ENCODE results near the gene ATP8B1. TPM values are rescaled to one million over a fixed set of nuclear protein-coding genes. Genes with fewer than 3 reads are reported as not detected.

ATP8B1 gene
- total and polyA plus RNA-seq, 2 of the 8 experiments (the other 6 are each of a cell fraction or from before 2014, with no cell fraction given): 1.1 to 4.6 TPM

- FAIRE-seq: no peak
- no peaks in the 10 kb centered on the region for H3K36me3 ChIP-seq (ENCODE audit: control insufficient read depth in 2 of 4, insufficient read depth in 4 of 4, low read length in 3 of 4)
- H2BK120ac ChIP-seq (replicated peaks; ENCODE audit: low read depth, low read length): no peak overlapping the region
Observed at GRCh38 chr18:57789090-57789489, 14.0 kb downstream of the ATP8B1 start.

More at GRCh38 chr18:57789090-57789489, 14.0 kb downstream of the ATP8B1 start:
- Histone ChIP-seq H2AFZ (ENCODE audit: low read length) (no peak overlapping the region), H3K9ac (replicated peaks in 1 of 4; ENCODE audit: extremely low read depth in 1 of 4, low read depth in 3 of 4, low read length in 3 of 4) (no peak overlapping the region), H2BK5ac (ENCODE audit: low read depth, low read length) (no peak overlapping the region), H2AK5ac (ENCODE audit: low read depth, low read length) (no peak overlapping the region), H2BK15ac (ENCODE audit: low read length) (no peak overlapping the region), H3K9me3 (ENCODE audit: insufficient read depth in 2 of 2, low read depth in 1 of 2, low read length in 1 of 2) (no peaks in the 10 kb centered on the region), H3K4me1 (replicated peaks in 1 of 4; ENCODE audit: control insufficient read depth in 3 of 4, insufficient read depth in 4 of 4, low read length in 3 of 4) (no peaks in the 10 kb centered on the region), H4K8ac (ENCODE audit: extremely low read depth, insufficient read depth, low read length) (no peak overlapping the region), H3K23ac (ENCODE audit: insufficient read length) (no peak overlapping the region), H3K56ac (replicated peaks; ENCODE audit: insufficient read length, low read depth, low read length) (no peak overlapping the region), H3K14ac (ENCODE audit: insufficient read length) (no peak overlapping the region), H3K27ac (ENCODE audit: low read depth, low read length) (no peak overlapping the region), H3K79me1 (ENCODE audit: low read depth, low read length) (no peaks in the 10 kb centered on the region), H2BK20ac (ENCODE audit: low read length) (no peak overlapping the region), H3K4me2 (ENCODE audit: insufficient read depth in 1 of 2, low read depth in 2 of 2, low read length in 2 of 2) (no peak overlapping the region), H4K5ac (ENCODE audit: insufficient read length, low read depth, low read length) (no peak overlapping the region), H2BK12ac (ENCODE audit: low read depth, low read length) (no peak overlapping the region), H4K20me1 (replicated peaks in 1 of 2; ENCODE audit: control insufficient read depth in 1 of 2, insufficient read depth in 2 of 2, low read length in 2 of 2) (no peaks in the 10 kb centered on the region), H3K27me3 (replicated peaks in 1 of 4; ENCODE audit: control insufficient read depth in 3 of 4, extremely low read depth in 1 of 4, insufficient read depth in 3 of 4, low read length in 3 of 4) (no peaks in the 10 kb centered on the region), H3K4me3 (ENCODE audit: extremely low read depth in 1 of 4, insufficient read depth in 2 of 4, low read depth in 3 of 4, low read length in 4 of 4) (no peak overlapping the region), H3K23me2 (ENCODE audit: low read depth, low read length) (no peaks in the 10 kb centered on the region), H3K4ac (replicated peaks; ENCODE audit: insufficient read length, low read depth, low read length) (no peak overlapping the region), H4K91ac (replicated peaks; ENCODE audit: insufficient read length, low read length) (no peak overlapping the region), H3K79me2 (ENCODE audit: control insufficient read depth in 1 of 2, insufficient read depth in 2 of 2, low read length in 2 of 2) (no peaks in the 10 kb centered on the region), H3K18ac (ENCODE audit: extremely low read depth, low read length) (no peak overlapping the region)
- DNase-seq (ENCODE audit: low read depth in 1 of 2, low spot score in 2 of 2): no peak
- WGBS, 2 experiments (ENCODE audit: extremely low coverage in 1 of 2, insufficient coverage in 1 of 2, insufficient read length in 1 of 2, insufficient replicate concordance in 2 of 2, low coverage in 1 of 2, low lambda C conversion rate in 2 of 2, missing lambda C conversion rate in 1 of 2): 95% methylated on average over 6 of the region's 6 CpGs; no CpG with 5 or more reads in 1 of the 2 experiments
- ChIA-PET CTCF (ENCODE audit: partially characterized antibody) (no interaction called here), POLR2A (ENCODE audit: partially characterized antibody) (no interaction called here)
- TF ChIP-seq EZH2 (IDR thresholded peaks at IDR 0.05; ENCODE audit: low read depth, low read length, severe bottlenecking): no peak
- no peak for TF ChIP-seq NANOG (IDR thresholded peaks at IDR 0.05; ENCODE audit: insufficient read depth, low read depth, low read length, poor library complexity, severe bottlenecking)
- TF ChIP-seq HDAC2 (IDR thresholded peaks at IDR 0.05; ENCODE audit: borderline replicate concordance in 1 of 2, low read depth in 2 of 2, low read length in 2 of 2): no peak
- TF ChIP-seq KDM1A (IDR thresholded peaks at IDR 0.05; ENCODE audit: borderline replicate concordance, low read length): no peak

Measured in H1 (cell line).